ENCODE data around the gene PPP3CA. TPM values are rescaled to one million over a fixed set of nuclear protein-coding genes. Genes with fewer than 3 reads are reported as not detected.

Gene PPP3CA
- total and polyA plus RNA-seq, 2 of the 8 experiments (the other 6 are each of a cell fraction or from before 2014, with no cell fraction given) = 7.9 to 35.0 TPM

DNA sequence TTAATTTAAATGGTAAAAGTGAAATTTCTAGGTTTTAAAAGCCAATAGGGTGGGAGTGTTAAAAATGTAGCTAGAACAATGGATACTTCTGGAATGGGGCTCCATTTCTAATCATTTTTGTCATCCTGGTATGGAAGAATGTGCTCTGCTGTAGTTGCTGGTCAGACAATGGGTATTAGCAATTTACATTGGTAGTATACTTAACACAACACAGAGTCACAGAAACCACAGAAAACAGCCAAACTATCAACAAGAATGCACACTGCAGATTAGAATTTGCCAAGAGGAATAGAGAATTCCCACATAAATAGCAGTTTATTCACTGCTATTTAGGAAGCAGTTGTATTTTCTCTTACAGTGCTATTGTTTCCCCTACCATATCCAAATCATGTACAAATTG, 319.6 kb downstream of the PPP3CA start:
- CTCF ChIA-PET (ENCODE audit: partially characterized antibody) = interaction anchor here (1.2 to 1.3 kb wide), 2 partner anchors 11 to 73 kb away, joined by 3 read pairs; no protein-coding TSS in a partner anchor
- no peak for FAIRE-seq
- H3K9me3 ChIP-seq (ENCODE audit: insufficient read depth in 2 of 2, low read depth in 1 of 2, low read length in 1 of 2) = no peaks in the 10 kb centered on the region

More for the DNA sequence above, 319.6 kb downstream of the PPP3CA start:
- Histone ChIP-seq H3K14ac (ENCODE audit: insufficient read length) (no peak overlapping the region), H3K4ac (replicated peaks; ENCODE audit: insufficient read length, low read depth, low read length) (no peak overlapping the region), H3K56ac (replicated peaks; ENCODE audit: insufficient read length, low read depth, low read length) (no peak overlapping the region), H2BK20ac (ENCODE audit: low read length) (no peak overlapping the region), H3K9ac (replicated peaks in 1 of 4; ENCODE audit: extremely low read depth in 1 of 4, low read depth in 3 of 4, low read length in 3 of 4) (no peak overlapping the region), H4K8ac (ENCODE audit: extremely low read depth, insufficient read depth, low read length) (no peak overlapping the region), H2AK5ac (ENCODE audit: low read depth, low read length) (no peak overlapping the region), H2BK15ac (ENCODE audit: low read length) (no peak overlapping the region), H2BK120ac (replicated peaks; ENCODE audit: low read depth, low read length) (no peak overlapping the region), H3K27me3 (replicated peaks in 1 of 4; ENCODE audit: control insufficient read depth in 3 of 4, extremely low read depth in 1 of 4, insufficient read depth in 3 of 4, low read length in 3 of 4) (no peaks in the 10 kb centered on the region), H3K4me2 (ENCODE audit: insufficient read depth in 1 of 2, low read depth in 2 of 2, low read length in 2 of 2) (no peak overlapping the region), H2BK5ac (ENCODE audit: low read depth, low read length) (no peak overlapping the region), H2AFZ (ENCODE audit: low read length) (no peak overlapping the region), H3K23ac (ENCODE audit: insufficient read length) (no peak overlapping the region), H3K36me3 (ENCODE audit: control insufficient read depth in 2 of 4, insufficient read depth in 4 of 4, low read length in 3 of 4) (no peaks in the 10 kb centered on the region), H3K27ac (ENCODE audit: low read depth, low read length) (no peak overlapping the region), H3K4me1 (replicated peaks in 1 of 4; ENCODE audit: control insufficient read depth in 3 of 4, insufficient read depth in 4 of 4, low read length in 3 of 4) (peaks cover 0 to 6% (median 3%) of the 10 kb centered on the region in 4 experiments; a peak in 3 of 7 replicates), H3K4me3 (ENCODE audit: extremely low read depth in 1 of 4, insufficient read depth in 2 of 4, low read depth in 3 of 4, low read length in 4 of 4) (no peak overlapping the region), H4K91ac (replicated peaks; ENCODE audit: insufficient read length, low read length) (no peak overlapping the region), H3K79me1 (ENCODE audit: low read depth, low read length) (no peaks in the 10 kb centered on the region), H3K79me2 (ENCODE audit: control insufficient read depth in 1 of 2, insufficient read depth in 2 of 2, low read length in 2 of 2) (no peaks in the 10 kb centered on the region), H4K20me1 (replicated peaks in 1 of 2; ENCODE audit: control insufficient read depth in 1 of 2, insufficient read depth in 2 of 2, low read length in 2 of 2) (no peaks in the 10 kb centered on the region), H4K5ac (ENCODE audit: insufficient read length, low read depth, low read length) (no peak overlapping the region), H3K23me2 (ENCODE audit: low read depth, low read length) (no peaks in the 10 kb centered on the region), H3K18ac (ENCODE audit: extremely low read depth, low read length) (no peak overlapping the region), H2BK12ac (ENCODE audit: low read depth, low read length) (no peak overlapping the region)
- POLR2A ChIA-PET (ENCODE audit: partially characterized antibody) = interaction anchor here (0.6 to 1.1 kb wide), 2 partner anchors 65 to 317 kb away, joined by 3 read pairs; no protein-coding TSS in a partner anchor
- no peak for DNase-seq (ENCODE audit: low read depth in 1 of 2, low spot score in 2 of 2)
- TF ChIP-seq TCF12 (IDR thresholded peaks at IDR 0.05; ENCODE audit: low read depth, low read length) = no peak
- no peak for TF ChIP-seq KDM5A (IDR thresholded peaks at IDR 0.05; ENCODE audit: low read length)
- TF ChIP-seq, protein P1, sequence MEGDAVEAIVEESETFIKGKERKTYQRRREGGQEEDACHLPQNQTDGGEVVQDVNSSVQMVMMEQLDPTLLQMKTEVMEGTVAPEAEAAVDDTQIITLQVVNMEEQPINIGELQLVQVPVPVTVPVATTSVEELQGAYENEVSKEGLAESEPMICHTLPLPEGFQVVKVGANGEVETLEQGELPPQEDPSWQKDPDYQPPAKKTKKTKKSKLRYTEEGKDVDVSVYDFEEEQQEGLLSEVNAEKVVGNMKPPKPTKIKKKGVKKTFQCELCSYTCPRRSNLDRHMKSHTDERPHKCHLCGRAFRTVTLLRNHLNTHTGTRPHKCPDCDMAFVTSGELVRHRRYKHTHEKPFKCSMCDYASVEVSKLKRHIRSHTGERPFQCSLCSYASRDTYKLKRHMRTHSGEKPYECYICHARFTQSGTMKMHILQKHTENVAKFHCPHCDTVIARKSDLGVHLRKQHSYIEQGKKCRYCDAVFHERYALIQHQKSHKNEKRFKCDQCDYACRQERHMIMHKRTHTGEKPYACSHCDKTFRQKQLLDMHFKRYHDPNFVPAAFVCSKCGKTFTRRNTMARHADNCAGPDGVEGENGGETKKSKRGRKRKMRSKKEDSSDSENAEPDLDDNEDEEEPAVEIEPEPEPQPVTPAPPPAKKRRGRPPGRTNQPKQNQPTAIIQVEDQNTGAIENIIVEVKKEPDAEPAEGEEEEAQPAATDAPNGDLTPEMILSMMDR (IDR thresholded peaks at IDR 0.05; ENCODE audit: control extremely low read depth in 1 of 3, insufficient read depth in 1 of 3, low read depth in 1 of 3, low read length in 3 of 3) = no peak
- TF ChIP-seq TEAD4 (IDR thresholded peaks at IDR 0.05; ENCODE audit: low read depth, low read length) = no peak
- no peak for TF ChIP-seq KDM4A (IDR thresholded peaks at IDR 0.05; ENCODE audit: low read depth, low read length, severe bottlenecking)
- no peak for TF ChIP-seq TBP (IDR thresholded peaks at IDR 0.05; ENCODE audit: low read depth, low read length)
- no peak for TF ChIP-seq ASH2L (IDR thresholded peaks at IDR 0.05; ENCODE audit: low read length)
- TF ChIP-seq BACH1 (IDR thresholded peaks at IDR 0.05; ENCODE audit: low read length) = no peak
- no peak for TF ChIP-seq SIN3A (conservative IDR thresholded peaks at IDR 0.05 in 1 of 2, IDR thresholded peaks at IDR 0.05 in 1 of 2; ENCODE audit: low read depth in 1 of 2, low read length in 2 of 2)
- no peak for TF ChIP-seq SP2 (IDR thresholded peaks at IDR 0.05; ENCODE audit: low read length)
- no peak for TF ChIP-seq CBX5 (IDR thresholded peaks at IDR 0.05; ENCODE audit: low read depth, low read length)
- no peak for TF ChIP-seq JUND (IDR thresholded peaks at IDR 0.05; ENCODE audit: low read length)
- no peak for TF ChIP-seq NANOG (IDR thresholded peaks at IDR 0.05; ENCODE audit: insufficient read depth, low read depth, low read length, poor library complexity, severe bottlenecking)

Data from H1 (cell line).